ENCODE data around the gene SYNRG.

Gene SYNRG

GRCh38 chr17:37493249-37494027, 115.8 kb downstream of the SYNRG start:
- DNase-seq: no peak

- DNase-seq: no peak
These were observed 117.1 kb downstream of the SYNRG start for GRCh38 chr17:37492167-37492566.

- no peak for DNase-seq
These were observed 118.3 kb downstream of the SYNRG start for GRCh38 chr17:37490638-37491614.

GRCh38 chr17:37490022-37490587, 119.1 kb downstream of the SYNRG start:
- DNase-seq: peak; percentile 49

- peak; percentile 54 for DNase-seq
These were observed 119.8 kb downstream of the SYNRG start, which contains the start of gene DUSP14 for GRCh38 chr17:37489197-37490001. TSS of gene DUSP14 (plus strand) at chr17:37489891. CDS start at chr17:37512273, 22,382 bp downstream.

GRCh38 chr17:37488607-37489196, 120.5 kb downstream of the SYNRG start:
- DNase-seq: peak; percentile 16

GRCh38 chr17:37488009-37488604, 121.1 kb downstream of the SYNRG start:
- no peak for DNase-seq

GRCh38 chr17:37485938-37486570, 123.2 kb downstream of the SYNRG start:
- DNase-seq: no peak

- DNase-seq: no peak
These were observed 125.7 kb downstream of the SYNRG start for GRCh38 chr17:37483311-37484039.

GRCh38 chr17:37481001-37481665, 128.1 kb downstream of the SYNRG start:
- no peak for DNase-seq

GRCh38 chr17:37480427-37480826, 128.8 kb downstream of the SYNRG start:
- no peak for DNase-seq

GRCh38 chr17:37479025-37479424, 130.2 kb downstream of the SYNRG start:
- no peak for DNase-seq

- DNase-seq: no peak
These were observed 131.0 kb downstream of the SYNRG start for GRCh38 chr17:37478187-37478586.

- no peak for DNase-seq
These were observed 132.6 kb downstream of the SYNRG start for GRCh38 chr17:37476431-37477120.

GRCh38 chr17:37475731-37476420, 133.3 kb downstream of the SYNRG start:
- DNase-seq: no peak

GRCh38 chr17:37470181-37470580, 139.0 kb downstream of the SYNRG start:
- no peak for DNase-seq

GRCh38 chr17:37466471-37466870, 142.7 kb downstream of the SYNRG start:
- no peak for DNase-seq

GRCh38 chr17:37465069-37465616, 144.1 kb downstream of the SYNRG start:
- no peak for DNase-seq

Data from KG1 (cell line).